Epithelial cell of proximal tubule (primary cell): ENCODE data around the gene IL3. TPM values are rescaled to one million over a fixed set of nuclear protein-coding genes. Genes with fewer than 3 reads are reported as not detected.

Experiments used
- DNase-seq: peaks from one replicate; pipeline ENCODE4 v3.0.0-alpha.2; 2011; ENCODE audit warnings: low read depth
- H3K4me3 ChIP-seq: 2 replicates; pipeline ENCODE4 v1.5.1; 2011; ENCODE audit warnings: low read depth, mild to moderate bottlenecking, low read length
- CTCF ChIP-seq: conservative IDR thresholded peaks from 2 replicates; pipeline ENCODE4 v1.5.1; 2012; ENCODE audit warnings: low read depth, mild to moderate bottlenecking, low read length
- total RNA-seq: library from RNA; depleted of rRNA; stranded (reverse); fragments of >200 nt; gene quantifications from 2 replicates; pipeline ENCODE4 v1.2.3, GENCODE V29; 2015

IL3 gene
- total RNA-seq, 1 donor from 2014 or later = not detected

DNA sequence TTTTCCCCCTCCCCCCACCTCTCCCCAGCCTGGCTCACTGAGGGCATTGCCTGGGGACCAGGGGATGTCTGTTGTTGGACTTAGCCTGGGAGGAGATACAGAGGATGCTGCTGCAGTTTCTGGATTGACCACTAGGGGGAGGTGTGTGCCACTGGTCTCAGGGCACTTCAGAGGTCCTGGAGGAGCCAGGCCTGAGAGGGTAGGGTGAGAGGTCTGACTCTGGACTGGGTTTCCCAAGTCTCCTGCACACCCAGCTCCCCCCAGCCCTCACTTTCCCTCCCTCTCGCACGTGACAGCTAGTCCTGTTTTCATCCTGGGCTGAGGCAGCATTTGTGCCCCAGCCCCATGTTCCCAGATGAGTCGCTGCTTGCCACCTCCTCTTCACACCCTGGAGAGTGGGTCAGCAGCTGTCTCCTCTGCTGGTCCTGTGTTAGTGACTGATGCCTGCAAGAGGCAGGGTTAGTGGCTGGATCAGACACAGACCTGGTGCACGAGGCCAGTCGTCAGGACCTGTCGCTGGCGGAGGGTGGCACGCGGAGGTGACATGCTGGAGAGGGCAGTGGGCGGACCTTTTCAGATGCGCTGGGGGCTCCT is 4.4 kb downstream of the IL3 start:
- DNase-seq = peak; percentile 18
- peak; percentile 99 for TF ChIP-seq CTCF
- no peak overlapping the region for H3K4me3 ChIP-seq

DNA sequence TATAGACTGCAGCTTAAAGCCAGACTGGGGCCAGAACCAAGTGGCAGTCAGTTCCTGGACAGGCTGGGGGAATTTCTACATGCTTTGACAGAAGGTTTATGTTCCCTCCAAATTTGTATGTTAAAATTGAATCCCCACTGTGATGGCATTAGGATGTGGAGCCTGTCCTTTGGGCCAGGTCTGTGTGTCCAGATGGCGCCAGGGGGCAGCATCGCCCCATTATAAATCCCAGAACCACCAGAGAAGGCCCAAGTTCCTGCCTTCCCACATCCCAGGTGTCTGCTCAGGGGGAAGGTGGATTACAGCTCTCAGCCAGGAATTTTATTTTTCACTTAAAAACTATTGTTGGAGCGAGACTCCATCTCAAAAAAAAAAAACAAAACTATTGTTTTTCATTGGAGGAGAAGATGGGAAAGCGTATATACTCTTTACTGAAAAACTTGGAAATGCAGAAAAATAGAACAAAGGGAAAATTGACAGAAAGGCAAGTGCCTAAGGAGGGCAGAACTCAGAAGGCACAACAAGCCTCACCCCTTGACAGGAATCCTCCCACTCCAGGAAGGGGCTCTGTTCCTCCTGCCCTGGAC is 5.0 kb downstream of the IL3 start:
- TF ChIP-seq CTCF = peak; percentile 76
- no peak overlapping the region for H3K4me3 ChIP-seq
- no peak for DNase-seq

DNA sequence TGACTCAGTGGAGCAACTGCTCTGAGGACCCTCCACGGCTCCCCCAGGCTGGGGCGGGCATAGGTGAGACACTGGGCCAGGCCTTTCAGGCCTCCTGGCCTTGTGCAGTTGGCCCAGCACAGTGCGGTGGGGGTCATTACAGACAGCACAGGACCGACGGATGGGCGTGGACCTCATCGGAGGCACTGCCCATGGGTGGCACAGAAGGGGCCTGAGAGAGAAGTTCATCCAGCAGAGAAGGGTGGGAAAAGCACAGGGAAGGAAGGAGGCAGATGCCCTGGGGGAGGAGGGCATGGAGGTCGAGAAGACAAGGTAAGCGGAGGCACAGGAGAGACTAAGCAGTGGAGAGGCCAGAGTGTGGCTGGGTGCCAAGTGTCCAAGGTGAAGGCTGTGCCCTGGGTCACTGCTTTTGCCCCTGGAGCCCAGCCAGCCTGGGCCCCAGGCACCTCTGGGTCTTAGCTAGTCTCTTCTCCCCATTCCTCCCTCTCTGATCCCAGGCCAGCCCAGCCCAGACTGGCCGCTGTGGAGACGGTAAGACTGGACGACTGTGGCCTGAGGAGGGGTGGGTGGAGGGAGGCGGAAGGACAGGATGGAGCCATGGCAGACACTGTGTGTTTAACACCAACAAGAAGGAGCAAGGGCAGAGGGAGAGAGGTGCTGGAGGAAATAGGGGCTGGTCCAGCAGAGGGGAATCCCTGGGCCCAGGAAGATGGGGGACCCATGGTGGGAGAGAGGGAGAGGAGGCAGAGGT is 5.7 kb downstream of the IL3 start:
- no peak for TF ChIP-seq CTCF
- no peak overlapping the region for H3K4me3 ChIP-seq
- DNase-seq = no peak

- no peak for TF ChIP-seq CTCF
- no peak for DNase-seq
- no peak overlapping the region for H3K4me3 ChIP-seq
Measured at GRCh38 chr5:132066871-132067270, 6.4 kb downstream of the IL3 start.

DNA sequence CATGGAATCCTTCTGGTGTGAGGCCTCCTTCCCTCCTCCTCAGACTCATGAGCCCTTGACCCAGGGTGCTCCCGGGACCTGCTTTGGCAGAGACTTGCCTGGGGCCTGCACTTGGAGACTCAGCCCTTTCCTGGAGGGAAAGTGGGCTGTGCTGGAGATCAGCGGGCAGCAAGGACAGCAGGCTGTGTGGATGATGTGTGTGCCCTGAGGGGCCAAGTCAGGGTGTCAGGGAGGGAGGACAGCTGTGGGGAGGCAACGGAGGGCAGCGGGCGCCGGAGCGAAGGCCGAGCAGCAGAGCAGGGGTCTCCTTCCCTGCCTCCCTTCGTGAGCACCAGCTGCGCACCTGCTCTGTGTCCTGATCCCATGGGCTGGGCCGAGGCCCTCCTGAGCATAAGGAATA is 7.0 kb downstream of the IL3 start:
- no peak for TF ChIP-seq CTCF
- DNase-seq = no peak
- H3K4me3 ChIP-seq = no peak overlapping the region

- no peak overlapping the region for H3K4me3 ChIP-seq
- TF ChIP-seq CTCF = no peak
- DNase-seq = no peak
Measured at GRCh38 chr5:132067941-132068808, 7.7 kb downstream of the IL3 start.
